K562 (cell line): ENCODE measurements around the gene GARRE1. TPM values are rescaled to one million over a fixed set of nuclear protein-coding genes. Genes with fewer than 3 reads are reported as not detected.

Experiments used
- ATAC-seq: fragments of 200-7000 bp; cut with Tn5 transposase; 3 replicates; pipeline ENCODE4 v1.9.1; 2020; ENCODE audit warnings: moderate library complexity
- BruUV-seq: library from RNA; stranded (reverse); fragments of 400-500 nt; replicated peaks from 2 replicates; lab custom pipeline; 2021; lab: Mats Ljungman, UMichigan
- CTCF ChIA-PET: fragments of 300-600 bp; formaldehyde crosslinking; extraction: SDS; loops from one replicate; lab custom pipeline; 2021; ENCODE audit warnings: low intra/inter-chr PET ratio; lab: Yijun Ruan, JAX
- POLR2A ChIA-PET: fragments of 300-600, 350-650 bp; sonication (Branson Sonifier 250); formaldehyde crosslinking; extraction: SDS; loops from one replicate; lab custom pipeline; 2021; ENCODE audit warnings: antibody characterized with exemption, inconsistent platforms; lab: Yijun Ruan, JAX
- DNase-seq, 4 experiments: peaks; one replicate each; pipeline versions ENCODE4 v3.0.0 to v3.0.0-alpha.2; 2011 to 2018; ENCODE audit warnings: low spot score in 3 of 4, mixed read lengths in 3 of 4; ENCODE audit errors: extremely low read depth in 1 of 4
- FAIRE-seq: peaks from 2 replicates; lab custom pipeline; 2011; peaks lifted over from hg19 to GRCh38; lab: Jason Lieb, UNC
- H2AFZ ChIP-seq: 2 replicates; pipeline ENCODE4 v1.6.0; 2011; ENCODE audit warnings: low read depth, low read length, control low read depth, inconsistent platforms
- H3K27ac ChIP-seq: fragments of 200-600 bp; 3 replicates; pipeline ENCODE4 v1.8.0; 2011; ENCODE audit warnings: low read depth, mild to moderate bottlenecking, control low read depth, inconsistent platforms, low read length, moderate library complexity, mixed read lengths; ENCODE audit errors: extremely low read depth
- H3K27me3 ChIP-seq, 2 experiments: fragments of 300-600 bp in 1 of 2; 2 replicates in 1 of 2; 3 replicates in 1 of 2; pipeline versions ENCODE4 v1.6.0 to v1.8.0; 2011; ENCODE audit warnings: inconsistent platforms in 2 of 2, low read length in 2 of 2, mild to moderate bottlenecking in 1 of 2, mixed read lengths in 1 of 2, moderate library complexity in 1 of 2; ENCODE audit not compliant: control insufficient read depth in 2 of 2, insufficient read depth in 2 of 2
- H3K36me3 ChIP-seq: fragments of 300-600 bp; 3 replicates; pipeline ENCODE4 v1.8.0; 2011; ENCODE audit warnings: mild to moderate bottlenecking, low read length, inconsistent platforms; ENCODE audit not compliant: control insufficient read depth, insufficient read depth
- H3K4me1 ChIP-seq, 2 experiments: fragments of 200-600 bp in 1 of 2; replicated peaks in 1 of 2; 2 replicates in 1 of 2; 3 replicates in 1 of 2; pipeline versions ENCODE4 v1.5.1 to v1.8.0; 2011; ENCODE audit warnings: inconsistent platforms in 2 of 2, low read length in 2 of 2, mild to moderate bottlenecking in 1 of 2, mixed read lengths in 1 of 2, moderate library complexity in 1 of 2; ENCODE audit not compliant: control insufficient read depth in 2 of 2, insufficient read depth in 2 of 2
- H3K4me2 ChIP-seq: 2 replicates; pipeline ENCODE4 v1.6.1; 2011; ENCODE audit warnings: low read length, control low read depth, inconsistent platforms, mixed read lengths; ENCODE audit not compliant: insufficient read depth
- H3K4me3 ChIP-seq: fragments of 200-600 bp; sonication (generic), shearing (Covaris generic); 2 replicates; pipeline ENCODE4 v1.5.1; 2016; ENCODE audit warnings: control low read depth, inconsistent platforms
- H3K79me2 ChIP-seq: fragments of 200-600 bp; 3 replicates; pipeline ENCODE4 v1.8.0; 2011; ENCODE audit warnings: low read length, inconsistent platforms; ENCODE audit not compliant: control insufficient read depth, insufficient read depth
- H3K9ac ChIP-seq, 2 experiments: 2 replicates each; pipeline versions ENCODE4 v1.6.0 to v1.6.1; 2011; ENCODE audit warnings: low read depth in 2 of 2, low read length in 2 of 2, control low read depth in 1 of 2, inconsistent platforms in 1 of 2, mild to moderate bottlenecking in 1 of 2, mixed read lengths in 1 of 2; ENCODE audit not compliant: insufficient read depth in 1 of 2
- H3K9me1 ChIP-seq: one replicate; pipeline ENCODE4 v1.6.0; 2011; ENCODE audit warnings: inconsistent platforms, mild to moderate bottlenecking, low read length, moderate library complexity; ENCODE audit not compliant: control insufficient read depth, insufficient read depth
- H3K9me3 ChIP-seq: replicated peaks from 2 replicates; pipeline ENCODE4 v1.5.1; 2011; ENCODE audit warnings: low read depth, low read length, inconsistent platforms; ENCODE audit not compliant: control insufficient read depth, insufficient read depth
- H4K20me1 ChIP-seq: replicated peaks from 2 replicates; pipeline ENCODE4 v1.6.1; 2011; ENCODE audit warnings: low read length, inconsistent platforms, mixed read lengths; ENCODE audit not compliant: control insufficient read depth, insufficient read depth
- C11orf30 ChIP-seq: fragments of 450-650 bp; IDR thresholded peaks from 2 replicates; pipeline ENCODE4 v1.6.1; 2016; ENCODE audit warnings: low read depth, mild to moderate bottlenecking
- ETV5 ChIP-seq: sonication (generic); formaldehyde crosslinking; IDR thresholded peaks from 2 replicates; pipeline ENCODE4 v1.4.0; 2020; ENCODE audit warnings: low read depth, mild to moderate bottlenecking, missing genetic modification reagents
- SAFB2 ChIP-seq: fragments of 200-400 bp; formaldehyde crosslinking; IDR thresholded peaks from 2 replicates; pipeline ENCODE4 v1.6.1; 2018; ENCODE audit warnings: borderline replicate concordance, low read length, low read depth, moderate library complexity; ENCODE audit not compliant: severe bottlenecking
- ZNF124 ChIP-seq: sonication (generic); formaldehyde crosslinking; IDR thresholded peaks from 2 replicates; pipeline ENCODE4 v1.8.1; 2022; ENCODE audit warnings: missing genetic modification reagents
- ZNF592 ChIP-seq: fragments of 450-650 bp; IDR thresholded peaks from 2 replicates; pipeline ENCODE4 v1.6.1; 2017; ENCODE audit warnings: antibody characterized with exemption, mild to moderate bottlenecking
- WGBS: fragments of 100-300 bp; shearing (Covaris generic); methylation state at CpG from one replicate; pipeline ENCODE4 v1.1.6; 2016; ENCODE audit warnings: low coverage, mixed read lengths; ENCODE audit not compliant: insufficient coverage; ENCODE audit errors: missing lambda C conversion rate; 5-methylcytosine and 5-hydroxymethylcytosine counted together
- in situ Hi-C: fragments of 300-500 bp; cut with MboI; formaldehyde crosslinking; loops from 4 replicates; pipeline ENCODE4 v1.15.0; 2018; ENCODE audit warnings: inconsistent platforms, mixed read lengths
- intact Hi-C: fragments of 100-400 bp; cut with micrococcal nuclease; formaldehyde crosslinking; loops from 2 replicates; pipeline ENCODE4 v1.14.2; 2022
- polyA plus RNA-seq, 8 experiments: library from polyadenylated mRNA; depleted of rRNA in 4 of 8; stranded (reverse) in 5 of 8; unstranded in 3 of 8; fragments of >200 nt; fragmentation: Nextera tagmentation in 2 of 8; fragmentation: Illumina TruSeq in 1 of 8; extraction: Ambion mirVana in 2 of 8; extraction: Trizol in 1 of 8; gene quantifications; 2 replicates each; pipeline versions ENCODE4 v1.2.1 to v1.2.3, GENCODE V29; 2011 to 2014; ENCODE audit warnings: inconsistent platforms in 1 of 8, missing spikeins in 1 of 8
- total RNA-seq, 7 experiments: library from RNA; depleted of rRNA in 6 of 7; stranded (reverse); fragments of >200 nt in 6 of 7; fragmentation: Illumina TruSeq in 2 of 7; extraction: Trizol in 2 of 7; gene quantifications; 2 replicates each; pipeline versions ENCODE4 v1.2.1 to v1.2.3, GENCODE V29; 2011 to 2021; ENCODE audit warnings: low replicate concordance in 1 of 7
- TF ChIP-seq, protein P1 (sequence below): sonication (generic); formaldehyde crosslinking; IDR thresholded peaks from 2 replicates; pipeline ENCODE4 v1.8.1; 2023; ENCODE audit warnings: mild to moderate bottlenecking, missing genetic modification reagents, moderate library complexity

GARRE1 gene
- total and polyA plus RNA-seq, 9 of the 15 experiments (the other 6 are each of a cell fraction or from before 2014, with no cell fraction given): 1.6 to 12.8 (median 7.5) TPM

DNA sequence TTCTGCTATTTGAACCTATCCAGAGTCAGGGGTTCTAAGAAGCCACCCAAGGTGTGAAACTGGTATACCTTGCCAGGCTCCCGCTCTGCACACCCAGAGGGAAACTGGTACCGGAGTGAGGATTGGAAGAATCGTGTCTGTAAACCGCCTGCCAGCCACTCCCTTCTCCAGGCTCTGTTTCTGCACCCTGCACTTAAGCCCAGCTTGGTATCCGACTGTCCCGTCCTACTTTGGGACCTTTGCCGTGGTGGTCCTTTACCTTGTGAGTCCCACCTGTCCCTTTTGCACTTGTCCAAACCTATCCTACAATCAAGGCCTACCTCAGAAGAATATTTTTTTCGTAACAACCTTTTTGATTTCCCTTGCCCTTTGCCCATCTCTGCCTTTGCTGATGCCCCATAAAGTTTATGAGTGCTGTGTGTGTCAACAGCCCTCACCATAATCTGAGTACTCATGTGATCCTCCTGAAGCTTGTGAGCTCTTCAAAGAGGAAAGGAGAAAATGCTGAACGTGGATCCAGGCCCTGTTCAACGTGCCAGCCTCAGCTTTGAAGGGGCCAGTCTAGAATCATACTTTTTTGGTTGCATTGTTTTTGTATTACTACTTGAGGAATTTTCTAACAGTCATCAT lies 44.7 kb downstream of the GARRE1 start (continued):
- TF ChIP-seq ZNF592 (no peak), ZNF124 (CRISPR knock-in tag) (no peak), SAFB2 (no peak)

DNA sequence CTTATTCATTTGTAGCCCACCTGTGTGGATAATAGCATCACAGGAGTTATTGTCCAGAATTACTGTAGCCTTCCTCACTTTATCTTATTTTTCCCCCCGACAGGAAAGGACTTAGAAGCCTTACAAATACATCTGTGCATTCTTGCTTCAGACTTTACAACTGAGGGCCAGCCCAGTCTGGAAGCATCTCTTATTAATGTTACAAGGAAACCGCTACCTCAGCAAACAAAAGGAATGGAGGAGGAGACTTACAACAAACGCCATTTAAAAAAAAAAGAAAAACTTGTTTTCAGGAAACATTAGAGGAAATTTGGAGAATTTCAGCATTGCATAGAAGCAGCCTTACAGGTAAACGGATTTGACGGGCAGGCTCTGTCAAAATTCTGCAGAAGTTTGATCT lies 45.2 kb downstream of the GARRE1 start:
- H3K9ac ChIP-seq: no peak overlapping the region
- WGBS: 58% methylated on average over 5 of the region's 5 CpGs
- no peaks in the 10 kb centered on the region for H3K27me3 ChIP-seq
- no peaks in the 10 kb centered on the region for H3K9me3 ChIP-seq
- intact Hi-C loops: no loop called here
- BruUV-seq: no TSS peak
- 0 out of 5 replicates have a peak, but pooled peaks cover 0 to 3% of the 10 kb centered on the region in 2 experiments for H3K4me1 ChIP-seq
- in situ Hi-C loops: no loop called here
- H3K9me1 ChIP-seq: no peaks in the 10 kb centered on the region
- H3K27ac ChIP-seq: no peak overlapping the region
- H3K36me3 ChIP-seq: peaks cover 6% of the 10 kb centered on the region; the same call in 2 of the 3 replicates
- no peak overlapping the region for H2AFZ ChIP-seq
- no peaks in the 10 kb centered on the region; the same call in 2 of the 3 replicates for H3K79me2 ChIP-seq
- peak; percentile 15; the same call in 1 of the 2 replicates for TF ChIP-seq C11orf30
- TF ChIP-seq, protein P1, sequence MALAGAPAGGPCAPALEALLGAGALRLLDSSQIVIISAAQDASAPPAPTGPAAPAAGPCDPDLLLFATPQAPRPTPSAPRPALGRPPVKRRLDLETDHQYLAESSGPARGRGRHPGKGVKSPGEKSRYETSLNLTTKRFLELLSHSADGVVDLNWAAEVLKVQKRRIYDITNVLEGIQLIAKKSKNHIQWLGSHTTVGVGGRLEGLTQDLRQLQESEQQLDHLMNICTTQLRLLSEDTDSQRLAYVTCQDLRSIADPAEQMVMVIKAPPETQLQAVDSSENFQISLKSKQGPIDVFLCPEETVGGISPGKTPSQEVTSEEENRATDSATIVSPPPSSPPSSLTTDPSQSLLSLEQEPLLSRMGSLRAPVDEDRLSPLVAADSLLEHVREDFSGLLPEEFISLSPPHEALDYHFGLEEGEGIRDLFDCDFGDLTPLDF (CRISPR knock-in tag): no peak
- no peak for TF ChIP-seq ETV5
- DNase-seq (no peak), ATAC-seq (no peak), FAIRE-seq (no peak)
- H3K4me3 ChIP-seq: no peak overlapping the region
- H3K4me2 ChIP-seq: no peak overlapping the region
- 0 out of 2 replicates have a peak, but pooled peaks cover 4% of the 10 kb centered on the region for H4K20me1 ChIP-seq
- POLR2A ChIA-PET: interaction anchor here (0.5 to 1.4 kb wide), 2 partner anchors 16 to 20 kb away, joined by 3 read pairs; no protein-coding TSS in a partner anchor
- CTCF ChIA-PET: no interaction called here
